Retinal pigment epithelial cell (primary cell): ENCODE results near the gene P2RY11.

Source experiments
- DNase-seq: peaks from one replicate; pipeline ENCODE4 v3.0.0-alpha.2; 2010; ENCODE audit warnings: low read depth
- H3K4me3 ChIP-seq: 2 replicates; pipeline ENCODE4 v1.5.1; 2011; ENCODE audit warnings: mild to moderate bottlenecking, low read length, control low read depth, moderate library complexity
- TF ChIP-seq, protein P1 (sequence below): conservative IDR thresholded peaks from 2 replicates; pipeline ENCODE4 v1.5.1; 2011; ENCODE audit warnings: low read depth, low read length, control low read depth, inconsistent platforms

Gene P2RY11

DNA sequence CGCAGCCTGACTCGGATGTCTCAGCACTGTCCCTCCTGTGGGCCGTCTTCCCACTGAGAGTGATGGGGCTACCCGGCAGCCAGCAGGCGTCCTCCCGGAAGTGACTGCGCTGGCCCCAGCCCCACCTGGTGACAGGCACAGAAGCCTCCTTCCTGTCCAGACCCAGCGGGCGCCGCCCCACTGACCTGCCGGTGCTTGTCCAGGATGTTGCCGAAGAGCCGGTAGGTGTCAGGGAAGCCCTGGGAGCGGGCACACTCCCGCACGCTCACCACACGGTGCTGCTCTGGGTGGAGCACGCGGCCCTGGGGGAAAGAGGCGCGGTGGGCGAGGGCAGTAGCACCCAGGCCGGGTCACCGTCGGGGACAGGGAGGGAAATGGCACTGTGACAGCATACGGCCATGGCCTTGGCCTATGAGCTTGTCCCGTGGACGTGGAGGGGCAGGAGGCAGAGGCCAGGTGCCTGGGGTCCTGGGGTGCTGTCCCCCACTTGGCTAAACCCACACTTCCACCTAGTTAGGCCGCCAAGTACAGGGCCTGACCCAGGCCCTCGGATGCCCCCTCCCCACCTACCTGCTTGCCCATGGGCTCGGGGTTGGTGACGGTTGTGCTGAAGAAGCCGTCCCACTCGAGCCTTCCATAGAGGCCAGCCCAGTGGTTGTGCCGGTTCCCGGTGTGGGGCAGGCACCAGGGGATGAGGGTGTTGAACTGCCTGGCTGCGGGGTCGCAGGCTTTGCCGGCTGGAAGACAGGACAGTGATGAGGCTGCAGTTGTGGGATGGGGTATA lies 24.2 kb downstream of the P2RY11 start:
- no peak overlapping the region for H3K4me3 ChIP-seq
- TF ChIP-seq, protein P1, sequence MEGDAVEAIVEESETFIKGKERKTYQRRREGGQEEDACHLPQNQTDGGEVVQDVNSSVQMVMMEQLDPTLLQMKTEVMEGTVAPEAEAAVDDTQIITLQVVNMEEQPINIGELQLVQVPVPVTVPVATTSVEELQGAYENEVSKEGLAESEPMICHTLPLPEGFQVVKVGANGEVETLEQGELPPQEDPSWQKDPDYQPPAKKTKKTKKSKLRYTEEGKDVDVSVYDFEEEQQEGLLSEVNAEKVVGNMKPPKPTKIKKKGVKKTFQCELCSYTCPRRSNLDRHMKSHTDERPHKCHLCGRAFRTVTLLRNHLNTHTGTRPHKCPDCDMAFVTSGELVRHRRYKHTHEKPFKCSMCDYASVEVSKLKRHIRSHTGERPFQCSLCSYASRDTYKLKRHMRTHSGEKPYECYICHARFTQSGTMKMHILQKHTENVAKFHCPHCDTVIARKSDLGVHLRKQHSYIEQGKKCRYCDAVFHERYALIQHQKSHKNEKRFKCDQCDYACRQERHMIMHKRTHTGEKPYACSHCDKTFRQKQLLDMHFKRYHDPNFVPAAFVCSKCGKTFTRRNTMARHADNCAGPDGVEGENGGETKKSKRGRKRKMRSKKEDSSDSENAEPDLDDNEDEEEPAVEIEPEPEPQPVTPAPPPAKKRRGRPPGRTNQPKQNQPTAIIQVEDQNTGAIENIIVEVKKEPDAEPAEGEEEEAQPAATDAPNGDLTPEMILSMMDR, result no peak
- DNase-seq, result no peak

DNA sequence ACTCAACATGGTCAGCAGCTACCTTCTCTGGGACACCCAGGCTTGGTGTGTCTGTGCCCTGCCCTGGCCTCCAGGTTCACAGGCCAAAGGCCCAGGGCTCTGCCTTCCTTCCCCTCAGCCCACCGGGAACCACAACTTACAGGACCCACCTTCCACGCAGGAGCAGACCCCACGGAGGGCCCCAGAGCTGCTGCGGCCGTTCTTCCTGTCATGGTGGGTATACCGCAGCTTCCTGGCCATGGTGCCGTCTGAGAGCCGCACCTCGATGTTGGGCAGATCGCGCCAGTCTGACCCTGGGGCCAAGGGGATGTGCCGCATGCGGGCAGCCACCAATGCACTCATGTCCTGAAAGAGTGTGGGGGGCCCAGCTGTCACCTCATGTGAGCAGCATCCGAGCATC lies 25.4 kb downstream of the P2RY11 start:
- no peak for DNase-seq
- H3K4me3 ChIP-seq, result no peak overlapping the region
- TF ChIP-seq, protein P1, result no peak

DNA sequence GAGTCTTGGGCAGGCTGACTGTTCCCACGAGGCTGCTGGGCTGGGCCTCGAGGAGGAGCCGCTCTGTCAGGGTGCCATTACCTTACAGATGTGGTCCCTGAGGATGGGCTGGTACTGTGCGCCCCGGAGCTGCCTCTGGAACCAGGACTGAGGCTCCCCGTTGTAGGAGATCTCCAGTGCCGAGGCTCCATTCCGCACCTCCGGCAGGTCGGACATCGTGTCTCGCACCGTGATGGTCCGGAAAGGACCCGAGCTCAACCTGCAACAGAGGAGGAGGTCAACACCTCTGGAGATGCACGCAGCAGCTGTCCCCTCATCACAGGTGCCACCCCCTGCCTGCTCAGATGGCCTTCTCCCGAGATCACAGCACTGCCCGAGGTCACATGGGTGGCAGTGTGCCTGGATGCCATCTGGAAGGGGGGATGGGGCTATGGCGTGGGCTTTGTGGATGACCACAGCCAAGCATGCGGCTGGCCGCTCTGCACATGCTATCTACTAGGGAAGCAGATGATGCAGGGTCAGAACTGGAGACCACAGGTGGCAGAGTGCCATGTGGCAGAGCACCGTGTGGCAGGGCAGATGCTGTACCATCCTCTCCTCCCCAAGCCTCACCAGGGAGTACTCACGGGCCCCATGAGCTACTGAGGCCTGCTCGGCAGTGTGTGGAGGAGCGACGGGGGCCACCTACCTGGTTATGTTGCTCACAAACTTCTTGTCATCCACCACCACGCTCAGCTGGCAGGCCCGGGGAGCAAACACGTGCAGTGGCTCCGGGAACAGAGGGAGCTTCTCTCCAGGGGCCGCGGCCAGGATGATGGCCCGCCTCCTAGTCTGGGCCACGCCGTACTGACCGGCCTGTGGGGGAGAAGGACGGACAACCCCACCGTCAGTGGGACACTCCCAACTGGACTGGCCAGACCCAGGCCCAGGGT lies 26.5 kb downstream of the P2RY11 start:
- H3K4me3 ChIP-seq, result no peak overlapping the region
- TF ChIP-seq, protein P1, result no peak
- no peak for DNase-seq

DNA sequence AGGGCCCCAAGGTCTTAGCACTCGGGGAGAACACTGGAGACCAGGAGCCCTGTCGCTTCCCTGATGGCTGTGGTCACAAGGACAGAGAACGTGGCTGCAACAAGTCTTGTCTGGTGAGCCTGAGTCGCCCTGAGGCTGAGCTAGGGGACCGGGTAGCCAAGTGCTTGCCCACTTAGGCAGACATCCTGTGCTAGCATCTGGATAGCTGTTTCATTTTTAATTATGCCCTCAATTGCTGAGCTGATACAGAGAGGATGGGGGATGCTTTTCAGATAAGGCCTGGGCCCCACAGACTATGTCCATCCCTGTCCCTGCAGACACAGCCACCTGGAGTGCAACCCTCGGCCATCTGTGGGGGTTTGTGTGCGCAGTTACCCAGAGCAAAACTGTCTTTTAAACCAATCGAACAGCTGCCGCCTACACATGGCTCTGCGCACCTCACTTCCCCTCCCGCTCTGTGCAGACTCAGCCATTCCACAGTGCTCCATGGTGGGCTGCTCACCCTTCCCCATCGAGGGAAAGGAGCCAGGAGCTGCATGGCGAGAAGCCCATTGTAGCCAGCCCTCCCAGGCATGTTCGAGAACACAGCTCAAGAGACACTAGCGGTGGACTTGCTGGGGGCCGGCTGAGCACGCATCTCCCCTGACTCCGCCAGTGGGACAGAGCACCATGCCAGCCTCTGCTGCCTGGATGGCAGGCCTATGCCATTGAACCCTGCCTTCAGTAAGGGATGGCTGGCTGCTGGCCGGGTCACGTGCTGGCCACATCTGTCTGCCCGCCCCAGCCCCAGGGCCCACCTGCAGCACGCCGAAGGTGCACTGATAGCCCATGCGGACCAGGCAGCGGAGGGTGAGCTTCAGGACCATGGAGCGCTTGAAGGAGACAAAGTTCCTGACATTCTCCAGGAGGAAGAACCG lies 27.6 kb downstream of the P2RY11 start:
- DNase-seq, result no peak
- TF ChIP-seq, protein P1, result no peak
- H3K4me3 ChIP-seq, result no peak overlapping the region

DNA sequence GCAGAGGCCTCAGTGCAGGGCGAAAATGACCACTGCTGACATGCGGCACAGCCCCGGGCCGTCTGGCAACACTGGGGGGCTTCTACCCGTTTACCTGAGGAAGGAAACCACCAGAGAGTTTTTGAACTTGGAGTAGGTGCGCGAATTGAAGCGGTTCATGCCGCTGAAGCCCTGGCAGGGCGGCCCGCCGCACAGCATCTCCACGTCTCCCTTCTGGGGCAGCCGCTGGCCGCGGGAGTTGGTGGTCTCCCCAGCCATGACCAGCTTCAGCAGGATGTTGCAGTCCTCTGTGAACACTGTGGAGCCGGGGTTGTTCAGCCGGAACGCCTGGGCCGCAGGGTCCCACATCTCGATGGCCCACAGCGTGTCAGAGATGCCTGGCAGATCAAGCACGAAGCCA lies 28.5 kb downstream of the P2RY11 start:
- no peak for DNase-seq
- TF ChIP-seq, protein P1, result no peak
- no peak overlapping the region for H3K4me3 ChIP-seq

DNA sequence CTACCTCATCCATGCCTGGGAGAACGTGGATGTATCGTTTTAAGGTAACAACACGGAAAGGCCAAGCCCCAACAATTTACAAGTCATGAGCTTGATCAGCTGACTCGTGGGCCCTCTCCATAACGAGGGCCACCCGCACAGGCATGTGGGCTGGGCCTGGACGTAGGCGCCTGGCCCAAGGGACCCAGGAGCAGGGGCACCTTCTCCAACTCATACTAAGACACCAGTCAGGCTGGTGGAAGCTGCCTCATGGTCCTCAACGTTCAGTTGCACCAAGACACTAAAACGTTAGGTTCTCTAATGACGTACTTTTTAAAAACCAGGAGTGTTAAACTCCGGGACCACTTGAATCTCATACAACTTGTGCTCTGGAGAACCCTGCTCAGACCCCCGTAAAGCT lies 30.0 kb downstream of the P2RY11 start:
- H3K4me3 ChIP-seq, result no peak overlapping the region
- TF ChIP-seq, protein P1, result no peak
- no peak for DNase-seq
